ENCODE measurements around the gene CREBRF. TPM values are rescaled to one million over a fixed set of nuclear protein-coding genes. Genes with fewer than 3 reads are reported as not detected.

The CREBRF gene
- total and polyA plus RNA-seq, 2 experiments from 2014 or later, result 2.0 to 3.5 TPM

GRCh38 chr5:173152547-173152946 is 96.4 kb downstream of the CREBRF start:
- TF ChIP-seq CREB1 (CRISPR knock-in tag; IDR thresholded peaks at IDR 0.05; ENCODE audit: low read depth) (no peak), STAT1 (IDR thresholded peaks at IDR 0.05; ENCODE audit: unreplicated experiment) (no peak), NANOG (IDR thresholded peaks at IDR 0.05; ENCODE audit: borderline replicate concordance) (no peak), ZNF114 (CRISPR knock-in tag; IDR thresholded peaks at IDR 0.05) (no peak), REST (IDR thresholded peaks at IDR 0.05; ENCODE audit: unreplicated experiment) (no peak), ZNF331 (CRISPR knock-in tag; IDR thresholded peaks at IDR 0.05; ENCODE audit: low read depth) (no peak), POLR2AphosphoS5 (IDR thresholded peaks at IDR 0.05; ENCODE audit: low read depth) (no peak), EZH2 (IDR thresholded peaks at IDR 0.05; ENCODE audit: low read depth, unreplicated experiment) (no peak), CTCF (conservative IDR thresholded peaks at IDR 0.05; ENCODE audit: low read depth in 2 of 2) (no peak), EZH2phosphoT487 (IDR thresholded peaks at IDR 0.05; ENCODE audit: unreplicated experiment) (no peak), ZNF462 (CRISPR knock-in tag; IDR thresholded peaks at IDR 0.05) (no peak), ETS1 (IDR thresholded peaks at IDR 0.05) (no peak), JUNB (IDR thresholded peaks at IDR 0.05; ENCODE audit: unreplicated experiment) (no peak)
- 0 out of 2 replicates have a peak, but pooled peaks cover 3% of the 10 kb centered on the region for H4K20me1 ChIP-seq (replicated peaks; ENCODE audit: insufficient read depth)
- Mint-ChIP-seq H3K27me3 (ENCODE audit: insufficient read depth, low read depth, poor library complexity) (peaks cover 1% of the 10 kb centered on the region), H3K4me1 (no peaks in the 10 kb centered on the region), H3K9me3 (no peaks in the 10 kb centered on the region; the same call in 2 of the 3 replicates), H3K4me3 (no peak overlapping the region), H3K27ac (no peak overlapping the region), H3K36me3 (ENCODE audit: low read depth) (peaks cover 31% of the 10 kb centered on the region)
- H3K4me1 ChIP-seq (ENCODE audit: insufficient read depth), result no peaks in the 10 kb centered on the region
- no peak overlapping the region for H3K4me3 ChIP-seq
- H3K4me2 ChIP-seq, result no peak overlapping the region
- no peaks in the 10 kb centered on the region for H3F3A ChIP-seq (replicated peaks; ENCODE audit: low read depth)
- no peaks in the 10 kb centered on the region for H3K27me3 ChIP-seq (ENCODE audit: insufficient read depth)
- no peak for ATAC-seq
- no peak overlapping the region for H3K27ac ChIP-seq (ENCODE audit: low read depth)
- no peaks in the 10 kb centered on the region for H3K9me2 ChIP-seq (ENCODE audit: insufficient read depth)
- no peak for DNase-seq (ENCODE audit: low spot score)
- H2AFZ ChIP-seq, result no peak overlapping the region
- H3K36me3 ChIP-seq (ENCODE audit: insufficient read depth), result 0 out of 2 replicates have a peak, but pooled peaks cover 3% of the 10 kb centered on the region
- no peaks in the 10 kb centered on the region for H3K79me2 ChIP-seq (replicated peaks; ENCODE audit: insufficient read depth)
